GM19025 (cell line): ENCODE data around the gene CASP12.

Source experiments
- ATAC-seq: cut with Tn5 transposase; IDR thresholded peaks from one replicate; pipeline ENCODE4 v1.9.1; 2021; ENCODE audit warnings: mild to moderate bottlenecking, low read depth, moderate library complexity; ENCODE audit not compliant: unreplicated experiment

CASP12 gene

DNA sequence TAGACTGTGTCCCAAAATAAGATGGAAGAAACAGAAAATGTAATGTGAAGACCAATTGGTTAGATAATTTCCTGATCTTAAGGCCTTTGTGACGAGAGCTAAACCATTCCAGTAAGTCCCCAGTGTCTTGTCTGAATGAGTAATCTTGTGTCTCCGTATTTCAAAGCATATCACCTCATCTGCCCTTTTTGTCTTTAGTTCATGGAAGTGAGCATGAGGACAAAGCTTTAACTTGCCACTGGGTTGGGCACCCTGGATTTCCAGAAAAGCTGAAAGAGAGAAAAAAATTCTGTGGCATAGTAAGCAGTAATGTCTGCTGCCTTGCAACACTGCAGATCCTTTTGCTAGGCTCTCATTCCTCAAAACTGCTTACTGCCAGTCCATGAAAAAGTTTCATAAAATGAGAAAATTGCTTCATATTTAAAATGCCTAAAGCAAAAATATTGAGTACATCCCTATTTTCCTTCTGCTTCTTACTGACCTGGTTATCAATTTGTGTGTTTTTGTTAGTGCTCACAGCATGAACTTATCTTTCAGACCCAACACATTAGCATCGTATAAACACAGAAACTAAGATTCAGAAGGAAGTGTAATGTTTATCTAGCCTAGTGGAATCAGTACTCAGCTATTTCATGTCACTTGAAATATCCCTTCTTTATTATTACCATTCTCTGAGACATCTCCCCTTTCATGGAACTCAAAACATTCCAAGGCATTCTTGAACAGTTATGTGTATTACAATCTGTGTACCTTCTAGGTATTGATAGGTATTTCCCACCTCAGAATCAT lies 5.3 kb downstream of the CASP12 start:
- ATAC-seq, result no peak

DNA sequence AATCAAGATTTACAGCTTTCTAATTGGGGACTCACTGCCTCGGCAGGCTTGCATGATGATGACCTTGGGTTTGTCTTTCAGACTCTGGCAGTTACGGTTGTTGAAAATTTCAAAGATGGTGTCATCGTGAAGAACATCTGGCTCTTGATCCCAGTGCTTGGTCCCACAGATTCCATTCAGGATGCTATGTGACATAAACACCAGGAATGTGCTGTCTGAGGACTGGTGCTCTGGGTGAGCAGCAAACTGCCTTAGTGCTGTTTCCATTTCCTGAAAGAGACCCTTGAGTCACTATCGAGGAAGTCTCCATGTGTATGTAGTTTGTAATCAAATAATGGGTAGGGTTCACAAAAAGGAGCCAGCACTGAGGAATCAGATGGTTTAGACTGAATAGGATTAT lies 7.1 kb downstream of the CASP12 start:
- no peak for ATAC-seq

DNA sequence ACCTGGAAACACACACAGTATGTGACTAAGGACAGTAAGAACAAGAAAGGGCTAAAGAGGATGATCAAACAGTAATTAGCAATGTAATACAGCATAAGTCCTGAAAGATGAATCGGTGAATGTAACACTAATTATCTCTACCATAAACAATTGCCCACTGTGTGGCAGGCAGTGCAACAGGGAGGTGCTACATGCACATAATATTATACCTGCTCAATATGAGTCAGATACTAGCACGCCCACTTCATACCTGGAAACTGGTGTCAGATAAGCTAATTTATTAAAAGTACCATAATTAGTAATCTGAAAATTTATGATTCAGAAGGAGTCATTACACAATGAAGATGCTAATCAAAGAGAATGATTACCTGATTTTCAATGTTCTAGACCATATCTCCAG lies 14.9 kb downstream of the CASP12 start:
- no peak for ATAC-seq

DNA sequence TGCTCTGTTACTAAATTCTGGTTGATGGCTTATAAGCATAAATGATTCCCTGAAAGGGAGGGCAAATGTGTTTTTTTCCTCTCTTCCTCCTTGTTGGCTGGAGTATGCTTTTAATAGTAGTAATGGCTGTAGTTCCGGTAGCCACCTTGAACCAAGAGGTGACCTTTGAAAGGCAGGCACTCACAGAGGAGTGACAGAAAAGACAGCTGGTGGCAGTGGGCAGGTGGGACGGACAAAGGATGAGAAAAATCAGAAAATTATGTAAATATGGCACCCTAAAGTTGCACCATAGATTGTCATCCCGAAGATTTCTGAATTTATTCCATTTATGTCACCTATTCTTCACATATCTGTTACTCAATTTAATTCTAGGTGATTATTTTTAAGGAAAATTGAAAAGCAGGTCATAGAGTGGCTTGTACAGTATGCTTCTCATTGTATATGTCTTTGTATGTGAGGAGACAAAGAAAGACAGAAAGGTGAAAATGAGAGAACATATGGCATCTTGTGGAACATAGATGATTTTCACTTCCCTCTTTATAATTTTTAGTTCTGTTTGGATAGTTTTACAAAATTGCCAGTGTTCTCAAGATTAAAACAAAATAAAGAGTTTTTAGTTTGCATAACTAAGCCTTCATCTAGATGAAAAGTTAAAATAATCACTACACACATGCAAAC lies 17.0 kb downstream of the CASP12 start:
- ATAC-seq, result peak; percentile 59

DNA sequence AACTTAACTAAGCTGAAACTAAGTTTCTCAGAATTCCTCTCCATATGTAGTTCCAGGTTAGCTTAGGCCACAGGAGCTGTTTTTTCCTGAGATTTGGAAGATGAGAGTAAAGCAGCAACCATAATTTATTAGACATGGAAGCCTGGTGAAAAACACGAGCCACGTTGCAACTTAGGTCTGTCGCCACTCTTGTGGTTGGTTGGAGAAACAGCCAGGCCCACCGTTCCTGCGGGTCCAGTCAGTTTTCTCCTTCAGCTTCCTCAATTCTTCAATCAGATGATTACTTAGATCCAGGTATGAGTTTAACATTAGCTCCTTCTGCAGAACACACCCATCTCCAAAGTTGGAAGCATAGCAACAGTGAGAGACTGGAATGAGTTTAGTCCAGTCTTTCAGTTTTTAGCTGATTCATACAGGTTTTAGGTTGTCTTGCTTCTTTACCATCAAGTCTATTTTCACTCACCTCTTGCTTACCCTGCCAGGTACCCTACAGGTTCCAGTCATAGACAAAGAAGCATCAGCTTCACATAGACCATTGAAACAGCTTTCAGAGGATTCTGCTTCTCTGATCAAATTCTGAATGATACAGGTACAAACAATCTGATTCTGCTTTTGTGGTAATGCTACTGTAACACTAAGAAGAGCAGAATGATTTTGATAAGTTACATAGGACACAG lies 18.6 kb downstream of the CASP12 start:
- no peak for ATAC-seq

DNA sequence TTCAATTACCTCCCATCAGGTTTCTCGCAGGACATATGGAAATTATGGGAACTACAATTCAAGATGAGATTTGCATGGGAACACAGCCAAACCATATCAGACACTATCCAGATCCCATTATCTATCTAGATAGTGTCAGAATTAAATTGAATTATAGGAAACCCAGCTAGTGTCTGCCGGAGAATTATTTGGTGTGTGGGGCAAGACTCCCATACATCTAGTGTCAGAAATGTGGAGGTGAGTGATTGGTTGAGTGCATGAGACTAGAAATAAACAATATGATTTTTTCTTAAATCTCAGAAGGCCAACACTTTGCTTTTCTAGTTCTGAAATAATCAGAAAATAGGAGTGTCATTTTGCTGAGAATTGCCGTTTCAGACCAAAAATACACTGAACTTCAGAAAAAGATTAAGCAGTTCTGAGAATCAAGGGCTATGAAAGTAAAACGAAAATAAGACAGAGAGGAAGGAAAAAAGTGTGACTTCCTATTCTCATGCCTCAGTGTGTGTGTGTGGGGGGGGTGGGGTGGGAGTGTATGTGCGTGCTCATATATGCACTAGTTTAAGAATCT lies 21.3 kb downstream of the CASP12 start:
- peak; percentile 42 for ATAC-seq

DNA sequence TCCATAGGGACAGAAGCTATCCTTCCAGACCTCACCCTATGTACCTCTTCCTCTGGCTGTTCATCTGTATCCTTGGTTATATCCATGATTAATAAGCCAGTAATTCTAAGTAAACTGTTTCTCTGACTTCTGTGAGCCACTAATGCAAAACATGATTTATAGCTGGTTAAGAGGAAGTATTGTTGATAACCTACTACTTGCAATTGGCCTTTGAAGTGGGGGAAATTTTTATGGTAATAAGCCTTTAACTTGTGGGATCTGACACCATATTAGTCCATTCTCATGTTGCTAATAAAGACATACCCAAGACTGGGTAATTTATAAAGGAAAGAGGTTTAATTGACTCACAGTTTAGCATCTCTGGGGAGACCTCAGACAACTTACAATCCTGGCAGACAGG lies 21.9 kb downstream of the CASP12 start:
- ATAC-seq, result no peak

DNA sequence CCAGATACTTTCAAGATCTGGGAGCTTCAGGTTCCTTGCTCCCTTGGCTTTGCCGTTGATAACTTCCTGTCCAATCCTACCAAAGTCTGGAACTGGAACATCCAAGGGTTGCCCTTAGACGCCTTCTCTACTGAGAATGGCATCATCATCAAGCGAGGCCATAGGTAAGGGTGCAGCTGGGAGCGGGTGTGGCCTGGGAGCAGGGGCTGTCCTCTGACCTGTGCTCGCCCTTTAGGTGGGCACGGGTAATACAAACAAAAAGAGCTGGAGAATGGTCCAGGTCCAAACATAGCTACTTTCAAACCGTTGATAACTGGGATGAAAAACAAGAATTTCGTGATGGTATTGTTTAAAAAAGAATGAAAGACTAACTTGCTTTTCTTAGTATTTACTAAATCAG lies 25.0 kb downstream of the CASP12 start:
- ATAC-seq, result no peak

DNA sequence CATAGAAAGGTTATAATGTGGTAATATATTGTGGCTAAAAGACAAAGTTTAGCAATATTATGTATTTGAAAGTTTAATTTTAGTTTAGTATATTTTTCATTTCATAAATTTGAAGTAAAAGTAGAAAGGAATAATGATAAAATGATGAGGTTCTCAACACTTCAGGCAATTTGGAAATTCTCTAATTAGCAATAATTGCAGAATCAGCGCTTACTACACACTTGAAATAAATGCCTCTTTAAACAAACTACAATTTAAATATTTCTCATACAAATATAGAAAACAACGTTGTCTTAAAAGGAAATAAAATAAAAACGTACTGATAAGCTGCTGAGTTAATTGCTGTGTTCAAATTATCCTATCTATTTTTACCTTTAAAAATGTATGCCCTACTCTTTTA lies 25.9 kb downstream of the CASP12 start:
- no peak for ATAC-seq

DNA sequence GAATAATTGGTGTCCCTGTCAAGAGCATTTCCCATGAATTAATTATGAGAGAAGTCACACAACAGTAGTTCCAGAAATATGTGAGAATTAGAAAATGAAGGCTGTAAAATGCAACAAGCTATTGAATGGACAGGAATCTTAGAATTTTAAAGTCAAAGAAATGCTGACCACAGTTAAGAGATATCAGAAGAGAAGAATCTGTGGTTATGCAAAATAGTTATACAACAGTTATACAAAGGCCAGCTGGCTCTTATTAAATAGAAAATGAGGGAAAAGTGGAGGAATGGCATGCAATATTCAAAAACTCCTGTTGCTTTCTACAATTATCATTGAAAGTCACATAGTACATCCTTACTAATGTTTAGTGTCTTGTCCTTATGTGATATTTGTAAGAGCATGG lies 27.4 kb downstream of the CASP12 start:
- no peak for ATAC-seq

DNA sequence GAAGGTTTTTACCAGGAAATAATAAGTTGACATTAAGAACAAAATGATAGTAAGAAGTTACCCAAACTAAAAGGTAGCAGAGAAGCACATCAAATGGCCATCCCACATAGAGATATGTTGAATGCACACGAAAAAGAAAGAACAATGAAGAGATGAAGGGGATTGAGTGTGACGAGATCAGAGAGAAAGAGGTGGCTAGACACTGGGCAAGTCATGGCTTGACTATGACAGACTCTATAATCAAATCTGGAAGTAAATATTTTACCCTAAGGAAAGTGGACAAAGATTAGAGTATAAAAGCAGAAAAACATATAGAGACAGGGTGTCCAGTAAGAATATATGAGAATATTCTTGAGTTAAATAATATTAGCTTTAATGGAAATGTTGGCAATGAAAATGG lies 31.4 kb downstream of the CASP12 start:
- ATAC-seq, result no peak

DNA sequence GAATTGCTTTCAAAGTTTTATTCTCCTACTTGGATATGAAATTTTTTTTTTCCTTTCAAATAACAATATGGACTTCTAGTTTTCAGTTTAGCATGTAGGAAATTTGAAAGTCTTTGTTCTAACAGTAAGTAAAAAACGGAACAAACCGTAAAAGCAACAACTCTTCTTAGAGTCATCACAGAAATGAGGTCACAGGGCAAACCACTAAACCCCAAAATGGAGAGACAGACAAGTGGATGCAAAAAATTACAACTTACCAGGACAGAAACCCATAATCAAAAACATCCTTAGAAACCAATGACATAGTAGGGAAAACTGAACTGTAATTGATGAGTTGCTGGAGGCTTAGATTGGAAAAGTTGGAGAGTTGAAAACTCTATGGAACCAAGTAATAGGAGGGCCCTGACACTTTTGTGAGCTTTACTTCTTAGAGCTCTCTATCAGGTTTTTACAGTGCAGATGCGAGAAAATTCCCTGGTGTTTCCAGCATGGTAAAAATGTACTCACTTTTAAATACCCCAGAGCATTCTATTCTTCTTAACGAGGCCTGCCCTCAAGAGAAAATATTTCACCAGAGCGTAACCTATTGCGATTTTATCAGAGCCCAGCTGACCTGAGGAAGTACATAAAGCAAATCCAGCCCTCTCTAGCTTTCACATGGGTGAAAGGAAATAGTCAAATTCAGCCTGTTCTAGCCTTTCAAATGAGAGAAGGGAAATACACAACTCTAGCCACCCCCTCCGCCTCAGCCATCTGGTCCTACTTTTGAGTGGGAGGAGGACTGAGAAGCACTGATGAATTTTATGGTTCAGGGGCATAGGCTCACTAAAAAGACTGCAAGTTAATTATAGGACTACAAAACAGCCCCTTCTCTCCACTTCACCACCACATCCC lies 39.1 kb downstream of the CASP12 start:
- no peak for ATAC-seq

DNA sequence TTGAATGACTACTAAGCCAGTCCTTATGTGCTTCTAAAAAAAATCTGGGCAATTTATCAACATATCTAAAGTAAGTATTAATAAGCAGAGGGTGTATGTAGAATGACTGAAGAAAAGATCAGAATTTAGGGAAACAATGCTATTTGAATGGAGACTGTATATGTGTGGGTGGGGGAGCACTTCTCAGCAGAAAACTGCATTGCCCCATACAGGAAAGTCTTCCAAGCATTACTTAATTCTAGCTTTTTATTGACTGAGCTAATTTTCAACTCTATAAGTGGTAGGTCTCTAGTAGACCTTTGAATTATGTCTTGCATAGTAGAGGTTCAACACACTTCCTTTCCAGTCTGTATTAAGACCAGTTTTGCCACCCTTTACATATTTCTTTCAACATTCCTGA lies 41.7 kb downstream of the CASP12 start:
- ATAC-seq, result no peak

DNA sequence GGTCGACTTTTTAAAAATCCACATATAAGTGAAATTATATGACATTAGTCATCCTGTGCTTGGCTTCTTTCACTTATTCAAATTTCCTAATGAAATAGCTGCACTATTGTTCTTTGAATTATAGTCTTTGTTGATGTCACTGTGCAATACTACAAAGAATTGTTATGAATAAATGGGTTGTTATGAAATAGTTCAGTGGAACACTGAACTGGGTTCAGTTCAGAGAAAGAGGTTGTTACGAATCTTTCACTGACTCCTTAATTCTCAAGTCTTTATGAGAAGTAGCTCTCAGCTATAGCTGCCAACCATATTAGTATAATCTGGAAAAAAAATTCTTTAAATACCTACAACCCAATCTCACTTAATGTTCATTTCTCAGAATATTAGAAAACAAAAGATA lies 42.3 kb downstream of the CASP12 start:
- no peak for ATAC-seq

DNA sequence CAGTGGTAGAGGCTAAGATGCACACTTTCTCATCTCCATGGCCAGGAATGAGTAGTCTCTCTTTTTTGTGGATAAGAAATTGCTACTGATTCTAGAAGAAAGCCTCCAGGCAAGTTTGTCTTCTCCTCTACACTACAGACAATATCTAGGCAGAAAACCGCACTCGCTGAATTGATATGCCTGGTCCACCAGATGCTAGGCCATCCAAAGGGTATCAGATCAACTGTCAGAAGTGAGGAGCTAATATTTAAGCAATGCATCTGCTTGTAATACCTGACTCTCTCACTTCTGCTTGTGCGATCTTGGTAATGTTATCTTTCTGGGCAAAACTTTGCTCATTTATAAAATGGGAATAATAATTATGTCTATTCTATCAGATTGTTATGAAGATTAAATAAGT lies 45.0 kb downstream of the CASP12 start:
- ATAC-seq, result no peak

DNA sequence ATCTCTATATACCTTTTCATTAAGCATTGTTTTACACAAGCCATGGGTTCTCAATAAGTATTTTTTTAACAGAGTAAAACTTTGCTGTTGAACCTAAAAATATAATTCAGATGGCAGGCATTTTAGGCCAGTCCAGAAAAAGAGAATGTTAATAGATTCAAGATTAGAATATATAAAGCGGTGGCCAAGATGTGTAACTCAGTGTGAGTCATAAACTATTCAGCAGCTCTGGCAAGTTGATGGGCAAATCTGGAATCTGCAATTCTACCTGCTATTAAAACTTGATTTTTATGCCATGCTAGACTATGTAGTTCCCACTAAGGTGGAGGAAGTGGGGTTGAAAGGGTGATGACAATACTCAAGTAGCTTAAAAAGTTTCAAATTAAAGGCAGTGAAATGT lies 45.4 kb downstream of the CASP12 start:
- ATAC-seq, result no peak

DNA sequence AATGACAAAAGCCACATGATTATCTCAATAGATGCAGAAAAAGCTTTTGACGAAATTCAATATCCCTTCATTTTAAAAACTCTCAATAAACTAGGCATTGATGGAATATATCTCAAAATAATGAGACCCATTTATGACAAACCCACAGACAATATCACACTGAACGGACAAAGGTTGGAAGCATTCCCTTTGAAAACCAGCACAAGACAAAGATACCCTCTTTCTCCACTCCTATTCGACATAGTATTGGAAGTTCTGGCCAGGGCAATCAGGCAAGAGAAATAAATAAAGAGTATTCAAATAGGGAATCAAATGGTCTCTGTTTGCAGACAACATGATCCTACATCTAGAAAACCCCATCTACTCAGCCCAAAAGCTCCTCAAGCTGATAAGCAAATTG lies 52.0 kb downstream of the CASP12 start:
- no peak for ATAC-seq

DNA sequence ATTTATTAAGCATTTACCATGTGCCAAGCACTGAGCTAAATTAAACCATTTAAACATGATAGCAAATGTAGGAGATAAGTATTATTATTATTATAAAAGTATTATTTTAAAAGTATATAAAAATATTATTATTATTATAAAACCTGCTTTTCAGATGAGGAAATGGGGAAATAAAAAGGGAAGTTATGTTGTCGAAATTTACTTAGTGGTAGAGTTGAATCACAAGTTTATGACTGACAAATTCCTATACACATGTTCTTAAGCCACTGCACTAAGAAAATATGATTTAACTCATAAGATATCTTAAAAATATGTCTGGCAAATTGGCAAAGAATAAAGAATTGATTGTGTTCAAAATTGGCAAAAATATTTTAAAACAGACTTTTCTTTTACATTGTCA lies 53.8 kb downstream of the CASP12 start:
- no peak for ATAC-seq

DNA sequence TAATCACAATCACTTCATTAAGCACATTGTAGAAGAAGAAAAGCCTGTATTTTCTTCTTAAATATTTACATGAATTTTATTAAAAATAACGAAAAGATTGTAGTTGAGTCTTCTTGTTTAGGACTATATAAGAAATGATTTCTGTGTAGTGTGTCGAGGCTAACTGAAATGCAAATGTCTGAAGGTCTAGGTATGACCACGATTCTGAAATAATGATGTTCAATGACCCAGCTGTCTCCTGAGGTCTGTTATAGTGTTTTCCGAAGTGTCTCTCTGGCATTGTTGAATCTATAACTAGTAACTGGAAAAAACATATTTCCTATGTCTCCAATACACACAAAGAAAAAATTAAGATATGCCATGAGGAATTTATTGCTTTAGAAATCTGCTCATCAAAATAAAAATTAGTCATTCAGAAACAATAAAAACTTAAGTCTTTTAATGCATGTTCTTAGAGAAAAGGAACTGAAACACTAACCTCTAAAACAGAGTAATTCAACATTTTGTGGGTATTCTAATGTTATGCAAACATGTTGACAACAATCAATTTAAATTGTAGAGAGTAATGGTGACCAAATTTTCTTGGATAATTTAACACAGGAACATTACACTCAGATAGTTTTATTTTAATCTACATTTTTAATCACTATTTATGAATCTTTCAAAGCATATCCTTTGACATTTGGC lies 55.0 kb downstream of the CASP12 start:
- ATAC-seq, result no peak

DNA sequence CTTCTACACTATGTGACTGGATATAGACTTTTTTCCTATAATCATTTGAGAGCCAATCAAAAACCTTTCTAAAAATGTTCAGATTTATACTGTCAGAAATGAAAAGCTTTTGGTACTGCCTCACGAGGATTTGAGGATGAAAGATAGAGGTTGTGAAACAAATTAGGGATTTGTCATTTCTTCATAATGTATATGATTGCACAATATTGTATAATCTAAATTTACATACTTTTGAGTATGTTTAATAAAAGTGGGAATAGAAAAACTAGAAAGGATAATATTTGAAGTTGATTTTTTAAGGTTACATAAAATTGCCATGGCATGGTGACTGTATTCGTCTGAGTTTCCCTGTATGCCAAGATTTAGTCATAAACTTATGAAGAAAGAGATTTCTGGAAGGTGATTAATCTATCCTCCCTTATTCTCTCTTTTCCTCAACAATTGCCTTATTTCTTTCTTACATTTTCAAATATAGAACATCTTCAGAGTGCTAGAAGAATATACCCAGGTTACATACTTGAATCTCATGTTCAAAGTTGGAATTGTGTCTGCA lies 56.2 kb downstream of the CASP12 start:
- ATAC-seq, result no peak
